ENCODE measurements around the gene TOP2B. TPM values are rescaled to one million over a fixed set of nuclear protein-coding genes. Genes with fewer than 3 reads are reported as not detected.

The TOP2B gene, protein sequence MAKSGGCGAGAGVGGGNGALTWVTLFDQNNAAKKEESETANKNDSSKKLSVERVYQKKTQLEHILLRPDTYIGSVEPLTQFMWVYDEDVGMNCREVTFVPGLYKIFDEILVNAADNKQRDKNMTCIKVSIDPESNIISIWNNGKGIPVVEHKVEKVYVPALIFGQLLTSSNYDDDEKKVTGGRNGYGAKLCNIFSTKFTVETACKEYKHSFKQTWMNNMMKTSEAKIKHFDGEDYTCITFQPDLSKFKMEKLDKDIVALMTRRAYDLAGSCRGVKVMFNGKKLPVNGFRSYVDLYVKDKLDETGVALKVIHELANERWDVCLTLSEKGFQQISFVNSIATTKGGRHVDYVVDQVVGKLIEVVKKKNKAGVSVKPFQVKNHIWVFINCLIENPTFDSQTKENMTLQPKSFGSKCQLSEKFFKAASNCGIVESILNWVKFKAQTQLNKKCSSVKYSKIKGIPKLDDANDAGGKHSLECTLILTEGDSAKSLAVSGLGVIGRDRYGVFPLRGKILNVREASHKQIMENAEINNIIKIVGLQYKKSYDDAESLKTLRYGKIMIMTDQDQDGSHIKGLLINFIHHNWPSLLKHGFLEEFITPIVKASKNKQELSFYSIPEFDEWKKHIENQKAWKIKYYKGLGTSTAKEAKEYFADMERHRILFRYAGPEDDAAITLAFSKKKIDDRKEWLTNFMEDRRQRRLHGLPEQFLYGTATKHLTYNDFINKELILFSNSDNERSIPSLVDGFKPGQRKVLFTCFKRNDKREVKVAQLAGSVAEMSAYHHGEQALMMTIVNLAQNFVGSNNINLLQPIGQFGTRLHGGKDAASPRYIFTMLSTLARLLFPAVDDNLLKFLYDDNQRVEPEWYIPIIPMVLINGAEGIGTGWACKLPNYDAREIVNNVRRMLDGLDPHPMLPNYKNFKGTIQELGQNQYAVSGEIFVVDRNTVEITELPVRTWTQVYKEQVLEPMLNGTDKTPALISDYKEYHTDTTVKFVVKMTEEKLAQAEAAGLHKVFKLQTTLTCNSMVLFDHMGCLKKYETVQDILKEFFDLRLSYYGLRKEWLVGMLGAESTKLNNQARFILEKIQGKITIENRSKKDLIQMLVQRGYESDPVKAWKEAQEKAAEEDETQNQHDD (N-terminal part only)
- 10 to 100 TPM; 50.6 to 84.8 (median 70.1) TPM for total RNA-seq
- polyA plus RNA-seq: 10 to 100 TPM; 39.3 to 73.8 (median 45.3) TPM
- long read RNA-seq, donor 1, full-length matches to known transcripts: 38 of 63 reads
- long read RNA-seq, donor 1, partial matches to known transcripts: 20 of 63 reads
- long read RNA-seq, donor 1, other reads (novel, unspliced or antisense): 5 of 63 reads
- long read RNA-seq, donor 2, full-length matches to known transcripts: 33 of 78 reads
- long read RNA-seq, donor 2, partial matches to known transcripts: 30 of 78 reads
- long read RNA-seq, donor 2, other reads (novel, unspliced or antisense): 15 of 78 reads

DNA sequence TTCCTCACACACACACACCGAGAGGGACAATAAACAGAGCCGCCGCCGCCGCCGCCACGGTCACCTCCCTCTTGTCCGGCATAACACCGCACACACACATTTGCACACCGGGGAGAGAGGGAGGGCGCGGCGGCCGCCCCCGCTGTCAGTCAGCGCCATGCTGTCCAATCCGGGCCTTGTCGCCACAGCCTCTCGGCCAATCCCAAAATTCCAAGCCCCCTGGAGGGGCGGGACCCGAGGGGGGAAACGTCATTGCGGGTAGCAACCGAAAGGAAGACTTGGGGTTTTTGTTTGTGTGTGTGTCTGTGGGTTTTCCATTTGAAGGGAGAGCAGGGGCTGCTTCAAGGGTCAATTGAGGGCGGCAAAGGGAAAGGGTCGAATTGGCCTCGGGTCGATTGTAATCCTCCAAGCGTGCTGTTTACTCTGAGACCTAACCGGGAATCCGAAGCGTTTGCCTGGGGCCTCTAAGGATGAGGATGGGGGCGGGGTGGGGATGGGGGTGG lies at the start of gene TOP2B:
TOP2B (minus strand) TSS at position 96 of the 503 bp plus-strand sequence. CDS start 610 bp downstream, outside the sequence.
- no peaks in the 10 kb centered on the region for H3K27me3 ChIP-seq (ENCODE audit: insufficient read depth in 3 of 3, low read length in 2 of 3)
- ATAC-seq (peak; percentile 98 to 100 (median 99)), DNase-seq (peak; percentile 96 to 98)
- H3K4me3 ChIP-seq: peak within 1 kb of the TSS; percentile 83
- H3K36me3 ChIP-seq (ENCODE audit: insufficient read depth in 1 of 2, low read depth in 1 of 2): no peaks in the 10 kb centered on the region
- no peaks in the 10 kb centered on the region for H3K9me3 ChIP-seq
- intact Hi-C loops (cut with DNase I): loop anchor here (5.0 to 10.0 kb wide), 3 partner anchors 117 to 1050 kb away; partner anchors contain the start of gene NGLY1 (in 1 of the 2)
- 0 to 1% (median 0%) methylated on average over 30 to 33 of the region's 33 CpGs for WGBS, 3 donors
- no peak for TF ChIP-seq CTCF (IDR thresholded peaks at IDR 0.05)
- peak within 1 kb of the TSS; percentile 96 for H3K27ac ChIP-seq
- peaks cover 35% of the 10 kb centered on the region for H3K4me1 ChIP-seq

DNA sequence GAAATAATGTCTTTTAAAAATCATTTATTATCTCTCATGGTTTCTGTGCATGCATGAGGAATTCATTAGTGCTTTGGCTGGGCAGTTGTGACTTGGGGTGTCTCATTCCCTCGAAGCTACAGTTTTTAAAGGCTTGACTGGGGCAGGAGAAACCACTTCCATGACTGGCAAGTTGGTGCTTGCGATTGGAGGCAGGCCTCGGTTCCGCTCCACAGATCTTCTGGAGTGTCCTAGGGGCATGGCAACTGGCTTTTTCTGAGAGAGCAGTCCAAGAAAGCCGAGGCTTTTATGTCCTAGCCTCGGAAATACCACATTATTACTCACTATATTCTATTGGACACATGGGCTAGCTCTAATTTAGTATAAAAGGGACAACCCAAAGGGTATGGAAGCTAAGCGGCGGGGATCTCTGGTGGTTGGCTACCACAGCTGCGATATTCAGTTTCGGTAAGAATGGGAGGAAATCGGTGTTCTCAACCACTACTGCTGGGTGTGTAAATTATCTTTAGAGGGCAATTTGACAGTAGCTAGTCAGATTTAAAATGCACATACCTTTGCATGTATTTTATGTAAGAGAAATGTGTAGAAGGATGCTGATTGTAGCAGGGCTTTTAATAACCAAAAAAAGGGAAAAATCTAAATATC lies 48.8 kb upstream of the TOP2B start:
- no peak for TF ChIP-seq CTCF (IDR thresholded peaks at IDR 0.05)
- WGBS, 3 donors: 82 to 87% (median 82%) methylated on average over 11 of the region's 11 CpGs
- Histone ChIP-seq H3K9me3 (no peaks in the 10 kb centered on the region), H3K27ac (no peak overlapping the region), H3K27me3 (ENCODE audit: insufficient read depth in 3 of 3, low read length in 2 of 3) (no peaks in the 10 kb centered on the region), H3K36me3 (ENCODE audit: insufficient read depth in 1 of 2, low read depth in 1 of 2) (peaks cover 0 to 7% of the 10 kb centered on the region in 2 donors), H3K4me3 (no peak overlapping the region), H3K4me1 (no peaks in the 10 kb centered on the region)
- DNase-seq (no peak), ATAC-seq (no peak)
- intact Hi-C loops (cut with DNase I): no loop called here

- H3K27ac ChIP-seq: no peak overlapping the region
- intact Hi-C loops (cut with DNase I): no loop called here
- 96 to 99% (median 97%) methylated on average over 2 of the region's 2 CpGs for WGBS, 3 donors
- no peak overlapping the region for H3K4me3 ChIP-seq
- no peaks in the 10 kb centered on the region for H3K36me3 ChIP-seq (ENCODE audit: insufficient read depth in 1 of 2, low read depth in 1 of 2)
- H3K27me3 ChIP-seq (ENCODE audit: insufficient read depth in 3 of 3, low read length in 2 of 3): no peaks in the 10 kb centered on the region
- DNase-seq (no peak), ATAC-seq (no peak)
- TF ChIP-seq CTCF (IDR thresholded peaks at IDR 0.05): no peak
- H3K4me1 ChIP-seq: no peaks in the 10 kb centered on the region
- no peaks in the 10 kb centered on the region for H3K9me3 ChIP-seq
These were observed 46.4 kb upstream of the TOP2B start for GRCh38 chr3:25711090-25711489.

DNA sequence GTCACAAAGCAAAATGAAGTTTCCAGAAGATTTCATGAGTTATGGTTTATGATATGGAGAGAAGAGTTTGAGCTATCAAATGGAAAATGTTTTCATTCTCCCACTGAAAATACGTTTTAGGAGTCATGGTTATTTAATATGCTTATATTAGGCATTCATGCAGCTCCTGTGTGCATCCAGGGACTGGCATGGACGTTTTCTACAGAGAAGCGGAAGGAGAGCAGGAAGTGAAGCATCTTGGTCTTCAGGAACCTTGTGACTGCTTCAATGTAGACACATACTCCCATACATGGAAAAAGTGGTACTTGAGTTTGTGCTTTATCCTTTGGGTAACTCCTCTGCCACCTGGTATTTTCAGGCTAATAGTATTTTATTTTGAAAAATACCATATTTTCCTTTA lies 43.3 kb upstream of the TOP2B start:
- no peaks in the 10 kb centered on the region for H3K27me3 ChIP-seq (ENCODE audit: insufficient read depth in 3 of 3, low read length in 2 of 3)
- no peak for DNase-seq
- H3K36me3 ChIP-seq (ENCODE audit: insufficient read depth in 1 of 2, low read depth in 1 of 2): no peaks in the 10 kb centered on the region
- no peak for TF ChIP-seq CTCF (IDR thresholded peaks at IDR 0.05)
- H3K9me3 ChIP-seq: no peaks in the 10 kb centered on the region
- no peaks in the 10 kb centered on the region for H3K4me1 ChIP-seq
- intact Hi-C loops (cut with DNase I): no loop called here
- H3K27ac ChIP-seq: no peak overlapping the region
- ATAC-seq: no peak
- no peak overlapping the region for H3K4me3 ChIP-seq
- 37 to 47% (median 39%) methylated on average over 3 of the region's 3 CpGs for WGBS, 3 donors

All from psoas muscle (tissue), 8 donors.